ENCODE measurements around the gene DLK2.

GRCh38 chr6:43477235-43478007 lies 22.1 kb upstream of the DLK2 start, which contains the start of gene TJAP1:
- peak; percentile 21 to 72 for TF ChIP-seq POLR2A (IDR thresholded peaks at IDR 0.05)
- TF ChIP-seq, protein P1, sequence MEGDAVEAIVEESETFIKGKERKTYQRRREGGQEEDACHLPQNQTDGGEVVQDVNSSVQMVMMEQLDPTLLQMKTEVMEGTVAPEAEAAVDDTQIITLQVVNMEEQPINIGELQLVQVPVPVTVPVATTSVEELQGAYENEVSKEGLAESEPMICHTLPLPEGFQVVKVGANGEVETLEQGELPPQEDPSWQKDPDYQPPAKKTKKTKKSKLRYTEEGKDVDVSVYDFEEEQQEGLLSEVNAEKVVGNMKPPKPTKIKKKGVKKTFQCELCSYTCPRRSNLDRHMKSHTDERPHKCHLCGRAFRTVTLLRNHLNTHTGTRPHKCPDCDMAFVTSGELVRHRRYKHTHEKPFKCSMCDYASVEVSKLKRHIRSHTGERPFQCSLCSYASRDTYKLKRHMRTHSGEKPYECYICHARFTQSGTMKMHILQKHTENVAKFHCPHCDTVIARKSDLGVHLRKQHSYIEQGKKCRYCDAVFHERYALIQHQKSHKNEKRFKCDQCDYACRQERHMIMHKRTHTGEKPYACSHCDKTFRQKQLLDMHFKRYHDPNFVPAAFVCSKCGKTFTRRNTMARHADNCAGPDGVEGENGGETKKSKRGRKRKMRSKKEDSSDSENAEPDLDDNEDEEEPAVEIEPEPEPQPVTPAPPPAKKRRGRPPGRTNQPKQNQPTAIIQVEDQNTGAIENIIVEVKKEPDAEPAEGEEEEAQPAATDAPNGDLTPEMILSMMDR (IDR thresholded peaks at IDR 0.05), result no peak
